Activated naive CD4-positive, alpha-beta T cell treated with anti-CD3 and anti-CD28 coated beads, Interleukin-2, amount 10 ng/mL, durations not matched to agents 7 days and 5 days (primary cell): ENCODE data around the gene C11orf91.

Experiments
- CTCF ChIA-PET: fragments of 350-600 bp; sonication (Branson Sonifier 250); formaldehyde crosslinking; loops from one replicate; lab custom pipeline; 2021; ENCODE audit warnings: antibody characterized with exemption; lab: Charles Lee
- DNase-seq: peaks from one replicate; pipeline ENCODE4 v3.0.0-alpha.2; 2020
- H3K27ac Mint-ChIP-seq: one replicate; pipeline ENCODE4 v1.8.0; 2021; ENCODE audit warnings: mild to moderate bottlenecking, moderate library complexity, mixed read lengths
- H3K27me3 Mint-ChIP-seq: one replicate; pipeline ENCODE4 v1.8.0; 2021; ENCODE audit warnings: mild to moderate bottlenecking, mixed read lengths
- H3K36me3 Mint-ChIP-seq: one replicate; pipeline ENCODE4 v1.8.0; 2021; ENCODE audit warnings: mixed read lengths
- H3K4me1 Mint-ChIP-seq: one replicate; pipeline ENCODE4 v1.8.0; 2021; ENCODE audit warnings: mixed read lengths
- H3K4me3 Mint-ChIP-seq: one replicate; pipeline ENCODE4 v1.8.0; 2021; ENCODE audit warnings: mild to moderate bottlenecking, moderate library complexity, mixed read lengths
- H3K9me3 Mint-ChIP-seq: one replicate; pipeline ENCODE4 v1.8.0; 2021; ENCODE audit warnings: mixed read lengths

C11orf91 gene

DNA sequence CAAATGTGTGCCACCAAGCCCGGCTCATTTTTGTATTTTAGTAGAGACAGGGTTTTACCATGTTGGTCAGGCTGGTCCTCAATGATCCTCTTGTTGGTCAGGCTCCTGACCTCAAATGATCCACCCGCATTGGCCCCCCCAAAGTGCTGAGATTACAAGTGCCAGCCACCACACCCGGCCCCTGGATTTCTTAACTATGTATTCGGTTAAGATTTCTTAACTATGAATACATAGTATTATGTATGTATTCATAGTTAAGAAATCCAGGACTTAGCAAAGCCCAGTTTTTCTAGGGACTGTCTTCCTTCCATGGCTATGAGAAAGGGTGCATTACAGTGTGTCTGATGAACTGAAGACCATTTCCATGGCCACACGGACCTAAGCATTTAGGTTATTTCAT is 1.7 kb downstream of the C11orf91 start:
- Mint-ChIP-seq H3K27ac (no peak overlapping the region), H3K4me1 (peaks cover 24% of the 10 kb centered on the region), H3K27me3 (peaks cover 49% of the 10 kb centered on the region), H3K36me3 (no peaks in the 10 kb centered on the region), H3K9me3 (no peaks in the 10 kb centered on the region), H3K4me3 (no peak overlapping the region)
- DNase-seq, result no peak
- CTCF ChIA-PET, result no interaction called here

DNA sequence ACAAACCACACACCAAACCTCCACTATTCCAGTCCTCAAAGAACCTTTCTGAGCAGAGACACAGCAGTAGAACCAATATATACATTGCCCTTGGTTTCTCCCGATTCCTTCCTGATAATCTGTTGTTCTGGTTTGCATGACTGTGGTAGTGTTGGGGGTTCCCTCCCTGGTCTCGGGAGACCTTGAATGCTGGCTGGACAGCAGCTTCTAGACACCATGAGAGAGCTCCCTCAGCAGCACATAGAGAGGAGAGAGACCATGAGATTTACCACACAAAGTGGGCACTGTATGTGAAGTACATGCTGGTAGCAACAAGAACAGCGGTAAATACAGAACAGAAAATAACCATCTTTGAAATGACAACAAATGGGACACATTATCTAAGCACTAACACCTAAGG is 2.6 kb downstream of the C11orf91 start:
- no peak for DNase-seq
- H3K4me3 Mint-ChIP-seq, result no peak overlapping the region
- CTCF ChIA-PET, result no interaction called here
- H3K27me3 Mint-ChIP-seq, result peaks cover 51% of the 10 kb centered on the region
- no peaks in the 10 kb centered on the region for H3K9me3 Mint-ChIP-seq
- H3K27ac Mint-ChIP-seq, result no peak overlapping the region
- peaks cover 24% of the 10 kb centered on the region for H3K4me1 Mint-ChIP-seq
- no peaks in the 10 kb centered on the region for H3K36me3 Mint-ChIP-seq

DNA sequence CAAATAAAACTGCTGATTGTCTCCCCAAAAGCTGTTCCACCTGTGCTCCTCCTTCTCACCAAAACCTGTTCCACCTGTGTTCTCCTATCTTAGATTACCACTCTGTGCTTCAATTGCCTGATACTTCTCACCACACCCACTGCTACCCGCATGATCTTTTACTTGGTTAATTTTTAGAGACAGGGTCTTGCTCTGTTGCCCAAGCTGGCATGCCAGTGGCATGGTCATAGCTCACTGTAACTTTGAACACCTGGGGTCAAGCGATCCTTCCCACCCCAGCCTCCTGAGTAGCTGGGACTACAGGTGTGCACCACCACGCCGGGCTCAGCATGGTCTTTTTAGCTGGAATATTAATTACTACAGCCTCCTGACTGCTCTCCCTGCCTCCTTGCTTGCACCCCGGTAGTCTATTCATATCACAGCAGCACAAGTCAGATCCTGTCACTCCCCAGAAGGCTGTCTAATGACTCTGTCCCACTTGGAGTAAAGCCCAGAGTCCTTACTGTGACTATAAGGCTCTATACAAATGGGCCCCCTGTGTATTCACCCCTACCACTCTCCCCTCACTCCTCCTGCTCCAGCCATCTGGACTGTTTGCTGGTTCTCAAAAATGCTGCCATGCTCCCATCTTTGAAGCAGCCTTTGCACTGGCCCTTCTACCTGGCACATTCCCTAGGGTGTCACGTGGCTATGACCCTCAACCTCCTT is 3.5 kb downstream of the C11orf91 start:
- Mint-ChIP-seq H3K36me3 (no peaks in the 10 kb centered on the region), H3K4me1 (peaks cover 24% of the 10 kb centered on the region), H3K27me3 (peaks cover 54% of the 10 kb centered on the region), H3K9me3 (no peaks in the 10 kb centered on the region), H3K4me3 (no peak overlapping the region), H3K27ac (peak overlapping the region; percentile 56)
- CTCF ChIA-PET, result interaction anchor here (1.4 kb wide), 1 partner anchor 18 kb away, joined by 3 read pairs; no protein-coding TSS in a partner anchor
- DNase-seq, result no peak

DNA sequence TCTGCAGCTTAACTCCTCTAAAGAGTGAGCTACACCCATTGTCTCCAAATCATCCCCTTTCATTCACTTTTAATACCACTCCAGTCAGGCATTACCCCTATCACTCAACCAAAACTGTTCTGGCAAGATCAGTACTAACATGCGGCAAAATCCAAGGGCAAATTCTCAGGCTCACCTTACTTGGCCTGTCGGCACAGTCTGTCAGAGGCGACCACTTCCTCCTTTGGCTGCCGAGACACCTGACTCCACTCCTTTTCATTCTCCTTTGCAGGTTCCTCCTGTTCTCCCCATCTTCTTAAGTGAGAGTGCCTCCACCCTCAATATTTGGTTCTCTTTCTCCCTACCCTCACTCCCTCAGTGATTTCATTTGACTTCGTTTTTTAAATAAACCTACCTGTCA is 4.2 kb downstream of the C11orf91 start:
- Mint-ChIP-seq H3K27me3 (peaks cover 54% of the 10 kb centered on the region), H3K27ac (no peak overlapping the region), H3K9me3 (no peaks in the 10 kb centered on the region), H3K4me3 (no peak overlapping the region), H3K4me1 (peaks cover 21% of the 10 kb centered on the region), H3K36me3 (no peaks in the 10 kb centered on the region)
- DNase-seq, result no peak
- CTCF ChIA-PET, result interaction anchor here (1.4 kb wide), 1 partner anchor 19 kb away, joined by 3 read pairs; no protein-coding TSS in a partner anchor

DNA sequence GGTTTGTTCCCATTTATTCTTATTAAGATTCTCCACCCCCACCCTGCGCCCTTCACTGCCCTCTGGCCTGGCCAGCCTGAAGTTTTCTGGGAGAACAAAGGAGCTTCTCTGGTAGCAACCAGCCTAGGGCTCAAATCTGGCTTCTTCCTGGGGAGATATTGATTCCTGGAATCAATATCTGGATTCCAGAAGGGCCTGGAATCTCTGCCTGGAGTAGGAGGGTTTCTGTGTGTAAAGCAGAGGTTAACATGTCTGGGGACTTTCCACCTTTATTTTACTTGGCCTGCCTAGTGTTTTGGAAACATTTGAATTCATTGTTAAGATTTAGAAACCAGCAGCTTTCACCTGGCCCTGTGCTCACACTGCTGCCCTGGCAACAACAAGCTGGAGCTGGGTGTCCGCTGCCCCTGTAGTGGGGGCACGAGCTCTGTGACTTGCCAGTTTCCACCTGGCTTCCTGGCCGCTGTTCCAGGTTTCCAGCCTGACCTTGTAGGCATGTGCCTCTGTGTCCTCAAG is 5.5 kb downstream of the C11orf91 start:
- CTCF ChIA-PET, result no interaction called here
- no peak for DNase-seq
- Mint-ChIP-seq H3K36me3 (no peaks in the 10 kb centered on the region), H3K4me1 (peaks cover 14% of the 10 kb centered on the region), H3K9me3 (no peaks in the 10 kb centered on the region), H3K27ac (no peak overlapping the region), H3K4me3 (no peak overlapping the region), H3K27me3 (peaks cover 54% of the 10 kb centered on the region)

DNA sequence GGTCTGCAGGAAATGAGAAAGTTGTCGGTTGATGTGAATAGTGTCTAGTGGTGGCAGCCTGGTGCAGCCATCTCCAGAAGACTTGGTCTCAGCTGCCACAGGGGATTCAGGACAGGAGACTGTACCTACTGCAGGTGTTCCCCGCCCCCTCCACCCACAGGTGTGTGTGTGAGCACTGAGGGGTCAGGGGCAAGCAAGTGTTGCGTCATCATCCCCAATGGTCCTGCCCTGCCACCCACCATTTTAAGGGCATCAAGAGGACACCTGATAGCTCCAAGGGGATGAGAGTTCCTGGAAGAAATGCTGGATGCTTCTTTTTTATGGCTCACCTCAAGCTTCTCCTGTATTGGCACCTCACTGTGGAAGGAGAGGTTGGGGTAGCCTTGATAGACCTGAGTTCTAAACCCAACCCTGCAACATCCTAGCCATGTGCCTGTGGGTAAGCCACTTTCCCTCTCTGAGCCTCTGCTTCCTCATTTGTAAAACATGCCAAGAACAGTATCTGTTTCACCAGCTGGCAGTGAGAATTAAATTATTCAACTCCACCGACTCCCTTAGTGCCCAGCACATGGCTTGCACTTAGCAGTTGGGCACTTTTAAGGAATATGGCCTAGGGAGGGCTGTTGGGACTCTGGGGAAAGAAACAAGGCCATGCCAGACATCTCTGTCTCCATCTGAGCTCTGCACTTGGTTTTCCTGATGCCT is 6.1 kb downstream of the C11orf91 start:
- H3K9me3 Mint-ChIP-seq, result no peaks in the 10 kb centered on the region
- no peak for DNase-seq
- H3K4me1 Mint-ChIP-seq, result peaks cover 10% of the 10 kb centered on the region
- H3K36me3 Mint-ChIP-seq, result no peaks in the 10 kb centered on the region
- H3K27me3 Mint-ChIP-seq, result peaks cover 48% of the 10 kb centered on the region
- CTCF ChIA-PET, result interaction anchor here (0.6 kb wide), 1 partner anchor 153 kb away, joined by 3 read pairs; no protein-coding TSS in a partner anchor
- no peak overlapping the region for H3K27ac Mint-ChIP-seq
- no peak overlapping the region for H3K4me3 Mint-ChIP-seq

DNA sequence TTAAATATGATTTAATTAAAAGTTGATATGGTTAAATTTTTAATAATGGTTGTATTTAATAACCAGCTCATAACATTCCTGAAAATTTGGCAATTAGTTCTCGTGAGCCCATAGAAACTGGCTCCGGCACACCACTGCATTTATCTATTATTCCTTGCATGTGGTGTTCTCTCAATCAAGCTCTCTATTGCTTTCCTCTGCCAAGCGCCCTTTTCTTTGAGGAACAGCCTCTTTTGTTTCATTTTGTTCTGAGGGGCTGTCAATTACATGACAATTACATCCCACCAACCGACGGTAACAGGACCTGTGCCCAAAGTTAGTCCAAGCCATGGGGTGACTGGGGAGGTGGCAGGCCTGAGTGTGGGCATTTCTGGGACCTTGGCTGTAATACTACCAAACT is 8.1 kb downstream of the C11orf91 start:
- CTCF ChIA-PET, result interaction anchor here (0.8 kb wide), 1 partner anchor 8 kb away, joined by 3 read pairs; the partner anchor contains the start of gene C11orf91
- H3K27ac Mint-ChIP-seq, result no peak overlapping the region
- no peak overlapping the region for H3K4me3 Mint-ChIP-seq
- H3K4me1 Mint-ChIP-seq, result peaks cover 7% of the 10 kb centered on the region
- peaks cover under 1% of the 10 kb centered on the region for H3K9me3 Mint-ChIP-seq
- DNase-seq, result no peak
- peaks cover 31% of the 10 kb centered on the region for H3K27me3 Mint-ChIP-seq
- no peaks in the 10 kb centered on the region for H3K36me3 Mint-ChIP-seq

DNA sequence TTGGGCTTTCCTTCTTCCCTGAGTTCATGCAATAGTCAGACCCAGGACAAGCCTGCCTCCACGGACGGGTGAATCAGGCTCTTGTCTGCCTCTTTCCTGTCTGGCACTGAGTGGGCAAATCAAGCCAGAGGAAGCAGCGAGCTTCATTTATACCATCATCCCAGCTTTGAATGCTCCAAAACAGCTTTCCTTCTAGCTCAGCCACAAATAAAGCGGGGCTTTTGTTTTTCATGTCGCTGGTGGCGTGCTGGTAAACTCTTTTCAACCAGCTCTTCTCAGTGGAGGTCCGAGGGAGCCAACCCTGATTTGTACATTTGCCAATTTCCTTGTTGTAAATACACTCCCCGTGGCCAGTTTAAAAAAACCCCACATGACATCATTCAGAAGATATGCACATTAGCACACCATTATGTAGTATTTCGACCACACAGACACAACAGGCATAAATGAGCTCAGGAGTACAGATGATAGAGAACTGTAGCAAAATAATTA is 8.6 kb downstream of the C11orf91 start:
- peaks cover 4% of the 10 kb centered on the region for H3K9me3 Mint-ChIP-seq
- H3K4me3 Mint-ChIP-seq, result no peak overlapping the region
- no peak for DNase-seq
- no peaks in the 10 kb centered on the region for H3K36me3 Mint-ChIP-seq
- H3K27me3 Mint-ChIP-seq, result peaks cover 26% of the 10 kb centered on the region
- H3K27ac Mint-ChIP-seq, result no peak overlapping the region
- H3K4me1 Mint-ChIP-seq, result peaks cover 7% of the 10 kb centered on the region
- CTCF ChIA-PET, result interaction anchor here (0.8 kb wide), 1 partner anchor 8 kb away, joined by 3 read pairs; the partner anchor contains the start of gene C11orf91

DNA sequence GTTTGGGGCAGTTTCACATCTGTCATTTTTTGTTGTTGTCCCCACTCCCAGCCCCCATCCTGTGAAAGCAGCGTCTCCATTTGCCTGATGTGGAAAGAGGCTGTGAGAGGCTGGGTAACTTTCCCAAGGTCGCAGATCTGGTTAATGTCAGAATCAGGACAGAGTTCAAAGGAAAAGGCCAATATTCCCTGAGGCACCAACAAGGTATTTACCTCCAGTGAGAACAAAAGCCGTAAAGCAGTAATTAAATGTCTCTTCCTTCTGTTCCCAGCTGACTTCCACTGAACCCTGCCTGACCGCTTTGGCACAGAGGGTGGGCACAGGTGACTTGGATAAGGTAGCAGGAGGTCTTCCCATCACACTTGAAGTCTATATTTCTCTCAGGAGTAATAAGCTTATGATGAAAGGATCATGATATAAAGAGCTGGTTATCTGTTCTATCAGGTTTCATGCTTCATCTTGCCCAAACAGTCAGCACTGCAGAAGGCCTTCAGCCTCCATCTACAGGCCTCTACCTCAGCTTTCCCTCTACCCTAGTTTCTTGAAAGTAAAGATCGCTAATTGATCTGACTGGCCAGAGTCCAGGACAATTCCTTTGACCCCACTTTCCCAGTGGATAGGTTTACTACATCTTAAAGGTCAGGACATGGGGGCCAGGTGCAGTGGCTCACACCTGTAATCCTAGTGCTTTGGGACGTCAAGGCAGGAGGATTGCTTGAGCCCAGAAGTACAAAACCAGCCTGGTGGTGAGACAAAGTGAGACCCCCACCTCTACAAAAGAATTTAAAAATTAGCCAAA is 9.4 kb downstream of the C11orf91 start:
- Mint-ChIP-seq H3K4me1 (peaks cover under 1% of the 10 kb centered on the region), H3K4me3 (no peak overlapping the region), H3K27ac (no peak overlapping the region), H3K36me3 (no peaks in the 10 kb centered on the region), H3K9me3 (peaks cover 4% of the 10 kb centered on the region), H3K27me3 (peaks cover 18% of the 10 kb centered on the region)
- DNase-seq, result no peak
- CTCF ChIA-PET, result interaction anchor here (0.8 kb wide), 1 partner anchor 9 kb away, joined by 3 read pairs; the partner anchor contains the start of gene C11orf91

DNA sequence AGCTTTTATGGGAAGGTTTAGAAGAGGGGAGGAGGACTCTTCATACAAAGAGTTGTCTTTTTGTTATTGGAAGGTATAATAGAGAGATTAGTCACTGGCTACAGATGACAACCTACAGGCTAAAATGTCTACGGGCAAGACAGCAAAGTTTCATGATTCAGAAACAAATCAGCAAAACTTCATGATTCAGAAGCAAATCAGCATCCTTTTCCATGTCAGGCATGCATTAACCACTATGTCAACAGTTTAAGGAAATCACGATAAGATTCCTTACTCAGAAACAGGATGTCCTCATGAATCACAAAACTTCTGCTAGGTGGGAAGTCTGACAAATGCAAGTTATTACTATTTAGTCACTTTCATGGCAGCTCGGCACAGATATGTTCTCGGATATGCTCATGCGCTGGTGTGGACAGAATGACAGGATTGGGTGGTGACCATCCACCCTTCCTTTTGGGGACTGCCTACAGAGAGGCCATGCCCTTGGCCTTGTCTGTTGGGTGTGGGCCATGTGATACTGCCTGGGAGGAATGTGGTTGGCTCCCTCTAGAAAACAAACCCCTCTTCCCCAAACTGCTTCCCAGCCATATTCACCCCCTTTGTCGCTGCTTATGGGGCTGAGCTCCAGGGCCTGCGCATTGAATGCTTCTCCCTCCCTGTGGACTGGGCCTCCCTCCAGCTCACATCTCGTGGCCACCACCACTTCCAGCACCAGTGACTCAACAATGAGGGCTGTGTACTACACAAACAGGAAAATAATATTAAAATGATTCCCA is 10.1 kb downstream of the C11orf91 start:
- CTCF ChIA-PET, result interaction anchor here (1.4 to 2.1 kb wide), 4 partner anchors 11 to 147 kb away, joined by 3 to 9 read pairs (median 4); no protein-coding TSS in a partner anchor
- Mint-ChIP-seq H3K27me3 (peaks cover 11% of the 10 kb centered on the region), H3K36me3 (no peaks in the 10 kb centered on the region), H3K9me3 (peaks cover 4% of the 10 kb centered on the region), H3K4me1 (no peaks in the 10 kb centered on the region), H3K4me3 (no peak overlapping the region), H3K27ac (no peak overlapping the region)
- no peak for DNase-seq

DNA sequence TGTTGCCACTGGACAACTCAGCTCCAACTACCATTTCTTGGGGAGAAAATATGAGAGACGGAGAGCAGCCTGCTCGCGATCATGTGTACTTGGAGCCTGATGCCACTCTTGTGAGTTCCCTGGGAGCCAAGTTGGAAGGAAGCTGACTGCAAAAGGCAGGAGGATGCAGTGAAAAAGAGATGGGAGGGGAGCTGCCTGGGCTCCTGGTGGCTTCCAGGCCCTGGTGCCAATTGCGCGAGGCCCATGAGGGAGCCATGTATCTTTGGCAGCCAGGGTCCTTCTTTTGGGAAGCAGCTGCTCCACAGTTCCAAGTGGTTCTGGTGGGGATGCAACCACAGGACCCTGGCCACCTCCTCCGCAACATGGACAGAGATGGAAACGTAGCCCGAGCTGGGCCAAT is 11.1 kb downstream of the C11orf91 start:
- Mint-ChIP-seq H3K27ac (no peak overlapping the region), H3K27me3 (peaks cover 16% of the 10 kb centered on the region)
- CTCF ChIA-PET, result interaction anchor here (1.4 to 2.1 kb wide), 4 partner anchors 10 to 146 kb away, joined by 3 to 9 read pairs (median 4); no protein-coding TSS in a partner anchor

DNA sequence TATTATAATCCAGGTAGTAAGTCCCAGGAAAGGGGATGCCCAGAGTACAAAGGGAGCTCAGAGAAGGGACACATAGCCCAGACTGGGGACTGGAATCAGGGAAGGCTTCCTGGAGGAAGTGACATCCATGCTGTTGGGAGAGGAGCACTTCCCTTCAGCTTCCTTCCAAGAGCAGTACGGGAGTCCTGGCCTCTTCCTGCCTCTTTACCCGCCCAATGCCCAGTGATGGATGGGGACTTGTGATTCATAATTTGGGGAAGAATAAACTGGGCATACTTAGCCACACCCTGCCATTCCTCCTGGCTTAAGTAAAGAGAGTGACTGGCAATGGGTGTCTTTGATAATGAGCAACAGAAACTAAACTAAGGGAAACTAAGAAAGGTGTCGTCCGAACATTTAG is 11.5 kb downstream of the C11orf91 start:
- no peak overlapping the region for H3K4me3 Mint-ChIP-seq
- H3K4me1 Mint-ChIP-seq, result no peaks in the 10 kb centered on the region
- no peak for DNase-seq
- peaks cover 4% of the 10 kb centered on the region for H3K9me3 Mint-ChIP-seq
- CTCF ChIA-PET, result interaction anchor here (1.4 to 2.6 kb wide), 5 partner anchors 10 to 326 kb away, joined by 3 to 9 read pairs (median 4); no protein-coding TSS in a partner anchor
- H3K36me3 Mint-ChIP-seq, result no peaks in the 10 kb centered on the region
- peaks cover 19% of the 10 kb centered on the region for H3K27me3 Mint-ChIP-seq
- H3K27ac Mint-ChIP-seq, result no peak overlapping the region

More for the DNA sequence above, 11.1 kb downstream of the C11orf91 start:
- H3K36me3 Mint-ChIP-seq, result no peaks in the 10 kb centered on the region
- DNase-seq, result no peak
- H3K4me1 Mint-ChIP-seq, result no peaks in the 10 kb centered on the region
- H3K9me3 Mint-ChIP-seq, result peaks cover 4% of the 10 kb centered on the region
- no peak overlapping the region for H3K4me3 Mint-ChIP-seq
